ENCODE measurements around the gene ZNF580. TPM values are rescaled to one million over a fixed set of nuclear protein-coding genes. Genes with fewer than 3 reads are reported as not detected.

ZNF580 gene
- total RNA-seq, 1 experiment from 2014 or later: 15.2 TPM

- Histone ChIP-seq H3K9me3 (ENCODE audit: low read length) (no peaks in the 10 kb centered on the region), H2AFZ (ENCODE audit: low read length) (no peak overlapping the region), H3K9me2 (replicated peaks; ENCODE audit: low read length) (no peaks in the 10 kb centered on the region), H3K4me1 (ENCODE audit: insufficient read depth, low read length) (no peaks in the 10 kb centered on the region), H3K4me2 (ENCODE audit: low read length) (no peak overlapping the region), H3K27ac (ENCODE audit: low read length) (no peak overlapping the region), H3K9ac (ENCODE audit: low read length) (no peak overlapping the region), H3F3A (ENCODE audit: low read length, unreplicated experiment) (no peaks in the 10 kb centered on the region), H3K36me3 (ENCODE audit: low read depth, low read length) (peaks cover 43% of the 10 kb centered on the region), H3K4me3 (ENCODE audit: low read length) (no peak overlapping the region), H3K27me3 (ENCODE audit: low read length) (no peaks in the 10 kb centered on the region), H3K79me2 (ENCODE audit: low read length) (peaks cover 6% of the 10 kb centered on the region; the same call in 1 of the 2 replicates), H4K20me1 (ENCODE audit: low read length) (peaks cover 9% of the 10 kb centered on the region; the same call in 1 of the 2 replicates)
- CTCF ChIA-PET: no interaction called here
- ATAC-seq (no peak), DNase-seq (no peak)
- BruUV-seq (replicated peaks): no TSS peak
- POLR2A ChIA-PET (ENCODE audit: unreplicated experiment): no interaction called here
- intact Hi-C loops (cut with micrococcal nuclease): no loop called here
- TF ChIP-seq, protein P1, sequence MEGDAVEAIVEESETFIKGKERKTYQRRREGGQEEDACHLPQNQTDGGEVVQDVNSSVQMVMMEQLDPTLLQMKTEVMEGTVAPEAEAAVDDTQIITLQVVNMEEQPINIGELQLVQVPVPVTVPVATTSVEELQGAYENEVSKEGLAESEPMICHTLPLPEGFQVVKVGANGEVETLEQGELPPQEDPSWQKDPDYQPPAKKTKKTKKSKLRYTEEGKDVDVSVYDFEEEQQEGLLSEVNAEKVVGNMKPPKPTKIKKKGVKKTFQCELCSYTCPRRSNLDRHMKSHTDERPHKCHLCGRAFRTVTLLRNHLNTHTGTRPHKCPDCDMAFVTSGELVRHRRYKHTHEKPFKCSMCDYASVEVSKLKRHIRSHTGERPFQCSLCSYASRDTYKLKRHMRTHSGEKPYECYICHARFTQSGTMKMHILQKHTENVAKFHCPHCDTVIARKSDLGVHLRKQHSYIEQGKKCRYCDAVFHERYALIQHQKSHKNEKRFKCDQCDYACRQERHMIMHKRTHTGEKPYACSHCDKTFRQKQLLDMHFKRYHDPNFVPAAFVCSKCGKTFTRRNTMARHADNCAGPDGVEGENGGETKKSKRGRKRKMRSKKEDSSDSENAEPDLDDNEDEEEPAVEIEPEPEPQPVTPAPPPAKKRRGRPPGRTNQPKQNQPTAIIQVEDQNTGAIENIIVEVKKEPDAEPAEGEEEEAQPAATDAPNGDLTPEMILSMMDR (conservative IDR thresholded peaks at IDR 0.05; ENCODE audit: low read depth, low read length): no peak
- TF ChIP-seq EZH2phosphoT487 (IDR thresholded peaks at IDR 0.05; ENCODE audit: borderline replicate concordance, low read length) (no peak), EZH2 (IDR thresholded peaks at IDR 0.05; ENCODE audit: low read length, unreplicated experiment) (no peak)
Measured at GRCh38 chr19:55691561-55692481, 51.0 kb downstream of the ZNF580 start.

GRCh38 chr19:55692681-55693081 lies 51.9 kb downstream of the ZNF580 start:
- TF ChIP-seq, protein P1 (conservative IDR thresholded peaks at IDR 0.05; ENCODE audit: low read depth, low read length): no peak
- TF ChIP-seq EZH2phosphoT487 (IDR thresholded peaks at IDR 0.05; ENCODE audit: borderline replicate concordance, low read length): no peak
- POLR2A ChIA-PET (ENCODE audit: unreplicated experiment): no interaction called here

More at GRCh38 chr19:55692681-55693081, 51.9 kb downstream of the ZNF580 start:
- peaks cover under 1% of the 10 kb centered on the region; the same call in 1 of the 2 replicates for H4K20me1 ChIP-seq (ENCODE audit: low read length)
- no peaks in the 10 kb centered on the region for H3K27me3 ChIP-seq (ENCODE audit: low read length)
- DNase-seq (no peak), ATAC-seq (no peak)
- no peak overlapping the region for H3K4me3 ChIP-seq (ENCODE audit: low read length)
- no peak overlapping the region for H2AFZ ChIP-seq (ENCODE audit: low read length)
- no peak overlapping the region for H3K27ac ChIP-seq (ENCODE audit: low read length)
- H3K4me2 ChIP-seq (ENCODE audit: low read length): no peak overlapping the region
- peaks cover 38% of the 10 kb centered on the region for H3K36me3 ChIP-seq (ENCODE audit: low read depth, low read length)
- H3K9ac ChIP-seq (ENCODE audit: low read length): no peak overlapping the region
- no peaks in the 10 kb centered on the region for H3K9me3 ChIP-seq (ENCODE audit: low read length)
- no peaks in the 10 kb centered on the region for H3K4me1 ChIP-seq (ENCODE audit: insufficient read depth, low read length)
- no peaks in the 10 kb centered on the region for H3F3A ChIP-seq (ENCODE audit: low read length, unreplicated experiment)
- CTCF ChIA-PET: no interaction called here
- BruUV-seq (replicated peaks): no TSS peak
- H3K9me2 ChIP-seq (replicated peaks; ENCODE audit: low read length): no peaks in the 10 kb centered on the region
- no peaks in the 10 kb centered on the region for H3K79me2 ChIP-seq (ENCODE audit: low read length)
- intact Hi-C loops (cut with micrococcal nuclease): no loop called here

Other genes starting within 250 kb of the ZNF580 start
- 2,068 and 2,245 TPM in 2 replicates for gene UBE2S, start 233.2 kb upstream of the ZNF580 start, total RNA-seq (2014; rRNA removed)
- not detected in 2 replicates for gene SHISA7, start 197.7 kb upstream of the ZNF580 start, total RNA-seq (2014; rRNA removed)
- 251 and 270 TPM in 2 replicates for gene ISOC2, start 179.4 kb upstream of the ZNF580 start, total RNA-seq (2014; rRNA removed)
- not detected in 2 replicates for gene C19orf85, start 176.3 kb upstream of the ZNF580 start, total RNA-seq (2014; rRNA removed)
- 11.8 and 24.2 TPM in 2 replicates for gene ZNF628, start 164.4 kb upstream of the ZNF580 start, total RNA-seq (2014; rRNA removed)
- 17.5 and 21.0 TPM in 2 replicates for gene NAT14, start 155.8 kb upstream of the ZNF580 start, total RNA-seq (2014; rRNA removed)
- gene SSC5D, start 152.6 kb upstream of the ZNF580 start, total RNA-seq (2014; rRNA removed): 0.17 TPM in 1 of 2 replicates, not detected in the other
- not detected in 2 replicates for gene SBK2, start 103.9 kb upstream of the ZNF580 start, total RNA-seq (2014; rRNA removed)
- gene SBK3, start 95.5 kb upstream of the ZNF580 start, total RNA-seq (2014; rRNA removed): 0.46 TPM in 1 of 2 replicates, not detected in the other
- 13.5 and 26.1 TPM in 2 replicates for gene ZNF579, start 60.2 kb upstream of the ZNF580 start, total RNA-seq (2014; rRNA removed)
- gene FIZ1, start 41.5 kb upstream of the ZNF580 start, total RNA-seq (2014; rRNA removed): 11.6 and 11.7 TPM in 2 replicates
- gene ZNF524, start 40.7 kb upstream of the ZNF580 start, total RNA-seq (2014; rRNA removed): 27.7 and 33.1 TPM in 2 replicates
- 5.5 and 8.2 TPM in 2 replicates for gene ZNF865, start 35.4 kb upstream of the ZNF580 start, total RNA-seq (2014; rRNA removed)
- 9.0 and 18.0 TPM in 2 replicates for gene ZNF784, start 16.4 kb upstream of the ZNF580 start, total RNA-seq (2014; rRNA removed)
- 25.6 and 37.5 TPM in 2 replicates for gene ZNF581, start 2.6 kb downstream of the ZNF580 start, total RNA-seq (2014; rRNA removed)
- 36.0 and 41.4 TPM in 2 replicates for gene CCDC106, start 7.2 kb downstream of the ZNF580 start, total RNA-seq (2014; rRNA removed)
- 343 and 360 TPM in 2 replicates for gene U2AF2, start 14.0 kb downstream of the ZNF580 start, total RNA-seq (2014; rRNA removed)
- 203 and 240 TPM in 2 replicates for gene EPN1, start 34.2 kb downstream of the ZNF580 start, total RNA-seq (2014; rRNA removed)
- gene NLRP9, start 97.4 kb downstream of the ZNF580 start, total RNA-seq (2014; rRNA removed): not detected in 2 replicates
- not detected in 2 replicates for gene RFPL4A, start 118.1 kb downstream of the ZNF580 start, total RNA-seq (2014; rRNA removed)
- not detected in 2 replicates for gene RFPL4AL1, start 128.1 kb downstream of the ZNF580 start, total RNA-seq (2014; rRNA removed)
- gene NLRP11, start 191.0 kb downstream of the ZNF580 start, total RNA-seq (2014; rRNA removed): 0.15 and 0.23 TPM in 2 replicates
- gene NLRP4, start 195.5 kb downstream of the ZNF580 start, total RNA-seq (2014; rRNA removed): not detected in 2 replicates